ENCODE measurements around the gene PTK6.

DNA sequence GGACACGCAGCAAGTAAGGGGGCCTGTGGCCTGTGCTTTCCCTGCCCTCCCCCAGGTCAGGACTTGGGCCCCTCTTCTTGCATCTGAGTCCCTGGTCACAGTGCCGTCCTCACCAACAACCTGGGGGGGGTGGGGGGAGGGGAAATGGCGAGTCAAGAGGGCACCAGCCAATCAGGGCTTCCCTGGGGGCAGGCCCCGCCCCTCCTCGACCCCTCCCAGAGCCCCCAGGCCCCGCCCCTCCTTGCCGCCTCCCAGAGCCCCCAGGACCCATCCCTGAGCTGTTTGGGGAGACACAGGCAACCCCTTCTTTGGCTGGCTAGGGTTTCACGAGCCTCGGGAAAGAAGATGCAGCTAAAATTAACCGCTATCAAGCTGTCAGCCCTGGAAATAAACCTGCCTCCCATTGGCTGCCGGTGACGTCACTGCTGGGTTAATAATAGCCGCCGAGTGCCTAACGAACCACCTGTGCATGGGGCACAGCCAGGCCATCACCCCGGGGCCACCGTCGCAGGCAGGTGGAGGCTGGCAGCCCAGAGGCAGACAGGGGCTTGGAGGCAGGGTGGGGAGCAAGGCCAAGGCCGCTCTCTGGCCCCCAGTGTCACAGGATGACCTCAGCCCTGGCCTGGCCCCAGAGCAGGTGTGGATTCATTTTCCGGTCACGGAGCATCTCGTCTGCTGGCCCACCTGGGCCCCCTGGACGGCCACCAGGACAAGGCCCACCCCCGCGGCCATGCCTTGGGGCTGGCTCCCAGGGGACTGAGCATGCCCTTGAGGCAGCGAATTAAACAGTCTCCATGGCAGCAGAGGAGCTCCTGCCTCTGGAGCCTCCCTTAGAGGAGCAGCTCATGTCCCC, 35.1 kb downstream of the PTK6 start:
- TF ChIP-seq, protein P1, sequence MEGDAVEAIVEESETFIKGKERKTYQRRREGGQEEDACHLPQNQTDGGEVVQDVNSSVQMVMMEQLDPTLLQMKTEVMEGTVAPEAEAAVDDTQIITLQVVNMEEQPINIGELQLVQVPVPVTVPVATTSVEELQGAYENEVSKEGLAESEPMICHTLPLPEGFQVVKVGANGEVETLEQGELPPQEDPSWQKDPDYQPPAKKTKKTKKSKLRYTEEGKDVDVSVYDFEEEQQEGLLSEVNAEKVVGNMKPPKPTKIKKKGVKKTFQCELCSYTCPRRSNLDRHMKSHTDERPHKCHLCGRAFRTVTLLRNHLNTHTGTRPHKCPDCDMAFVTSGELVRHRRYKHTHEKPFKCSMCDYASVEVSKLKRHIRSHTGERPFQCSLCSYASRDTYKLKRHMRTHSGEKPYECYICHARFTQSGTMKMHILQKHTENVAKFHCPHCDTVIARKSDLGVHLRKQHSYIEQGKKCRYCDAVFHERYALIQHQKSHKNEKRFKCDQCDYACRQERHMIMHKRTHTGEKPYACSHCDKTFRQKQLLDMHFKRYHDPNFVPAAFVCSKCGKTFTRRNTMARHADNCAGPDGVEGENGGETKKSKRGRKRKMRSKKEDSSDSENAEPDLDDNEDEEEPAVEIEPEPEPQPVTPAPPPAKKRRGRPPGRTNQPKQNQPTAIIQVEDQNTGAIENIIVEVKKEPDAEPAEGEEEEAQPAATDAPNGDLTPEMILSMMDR (IDR thresholded peaks at IDR 0.05): no peak
- no peak for TF ChIP-seq POLR2A (IDR thresholded peaks at IDR 0.05)

All from testis (tissue), 2 donors.